HEK293 (cell line): Measurements from ENCODE around the gene ADK.

Experiments
- KLF10 ChIP-seq: fragments of 450-650 bp; IDR thresholded peaks from 2 replicates; pipeline ENCODE4 v1.5.1; 2018; ENCODE audit warnings: missing biosample characterization, mild to moderate bottlenecking, missing genetic modification characterization
- YY1 ChIP-seq: fragments of 450-650 bp; formaldehyde crosslinking; IDR thresholded peaks from 2 replicates; pipeline ENCODE4 v1.5.1; 2018; ENCODE audit warnings: missing biosample characterization, missing genetic modification characterization
- ZBTB8A ChIP-seq: fragments of 450-650 bp; formaldehyde crosslinking; IDR thresholded peaks from 2 replicates; pipeline ENCODE4 v1.5.1; 2016; ENCODE audit warnings: missing biosample characterization, missing genetic modification characterization
- ZFP37 ChIP-seq: fragments of 450-650 bp; formaldehyde crosslinking; IDR thresholded peaks from 2 replicates; pipeline ENCODE4 v1.5.1; 2016; ENCODE audit warnings: missing biosample characterization, missing genetic modification characterization
- ZNF16 ChIP-seq: fragments of 450-650 bp; formaldehyde crosslinking; IDR thresholded peaks from 2 replicates; pipeline ENCODE4 v1.5.1; 2016; ENCODE audit warnings: low read depth, missing biosample characterization, missing genetic modification characterization
- ZNF23 ChIP-seq: fragments of 450-650 bp; formaldehyde crosslinking; IDR thresholded peaks from 2 replicates; pipeline ENCODE4 v1.5.1; 2016; ENCODE audit warnings: missing biosample characterization, missing genetic modification characterization, borderline replicate concordance
- ZNF626 ChIP-seq: fragments of 450-650 bp; sonication (Bioruptor Pico); formaldehyde crosslinking; IDR thresholded peaks from 2 replicates; pipeline ENCODE4 v1.5.1; 2018; ENCODE audit warnings: missing biosample characterization, missing genetic modification characterization, inconsistent platforms
- TF ChIP-seq, protein P1 (sequence below): fragments of 450-650 bp; formaldehyde crosslinking; IDR thresholded peaks from 2 replicates; pipeline ENCODE4 v1.5.1; 2016; ENCODE audit warnings: missing biosample characterization, missing genetic modification characterization
- TF ChIP-seq, protein P2 (sequence below): fragments of 450-650 bp; formaldehyde crosslinking; IDR thresholded peaks from 2 replicates; pipeline ENCODE4 v1.5.1; 2016; ENCODE audit warnings: missing biosample characterization, missing genetic modification characterization
- TF ChIP-seq, protein P3 (sequence below): fragments of 450-650 bp; formaldehyde crosslinking; optimal IDR thresholded peaks from 2 replicates; pipeline ENCODE3; 2016; ENCODE audit warnings: missing biosample characterization, mild to moderate bottlenecking, missing genetic modification characterization

DNA sequence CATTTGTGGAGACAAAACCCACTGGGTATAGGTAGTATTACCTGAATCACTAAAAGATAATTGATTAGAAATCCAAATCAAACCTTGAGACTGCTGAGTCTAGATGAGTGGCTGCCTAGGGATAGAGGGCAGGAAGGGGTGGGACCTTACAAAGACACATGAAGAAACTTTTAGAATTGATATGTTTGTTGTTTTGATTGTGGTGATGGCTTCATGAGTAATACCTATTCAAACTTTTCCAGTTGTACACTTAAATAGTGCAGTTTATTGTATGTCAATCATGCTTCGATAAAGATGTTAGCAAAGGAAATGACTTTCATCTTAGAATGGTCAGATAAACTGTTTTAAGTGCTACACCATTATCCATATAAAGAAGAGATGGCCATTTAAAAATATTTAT, 486.7 kb downstream of the ADK start:
- TF ChIP-seq ZNF626 = no peak
- no peak for TF ChIP-seq ZNF16 (tag by site-specific recombination)
- no peak for TF ChIP-seq ZNF23 (tag by site-specific recombination)
- no peak for TF ChIP-seq YY1 (tag by site-specific recombination)
- no peak for TF ChIP-seq ZFP37 (tag by site-specific recombination)
- TF ChIP-seq, protein P1, sequence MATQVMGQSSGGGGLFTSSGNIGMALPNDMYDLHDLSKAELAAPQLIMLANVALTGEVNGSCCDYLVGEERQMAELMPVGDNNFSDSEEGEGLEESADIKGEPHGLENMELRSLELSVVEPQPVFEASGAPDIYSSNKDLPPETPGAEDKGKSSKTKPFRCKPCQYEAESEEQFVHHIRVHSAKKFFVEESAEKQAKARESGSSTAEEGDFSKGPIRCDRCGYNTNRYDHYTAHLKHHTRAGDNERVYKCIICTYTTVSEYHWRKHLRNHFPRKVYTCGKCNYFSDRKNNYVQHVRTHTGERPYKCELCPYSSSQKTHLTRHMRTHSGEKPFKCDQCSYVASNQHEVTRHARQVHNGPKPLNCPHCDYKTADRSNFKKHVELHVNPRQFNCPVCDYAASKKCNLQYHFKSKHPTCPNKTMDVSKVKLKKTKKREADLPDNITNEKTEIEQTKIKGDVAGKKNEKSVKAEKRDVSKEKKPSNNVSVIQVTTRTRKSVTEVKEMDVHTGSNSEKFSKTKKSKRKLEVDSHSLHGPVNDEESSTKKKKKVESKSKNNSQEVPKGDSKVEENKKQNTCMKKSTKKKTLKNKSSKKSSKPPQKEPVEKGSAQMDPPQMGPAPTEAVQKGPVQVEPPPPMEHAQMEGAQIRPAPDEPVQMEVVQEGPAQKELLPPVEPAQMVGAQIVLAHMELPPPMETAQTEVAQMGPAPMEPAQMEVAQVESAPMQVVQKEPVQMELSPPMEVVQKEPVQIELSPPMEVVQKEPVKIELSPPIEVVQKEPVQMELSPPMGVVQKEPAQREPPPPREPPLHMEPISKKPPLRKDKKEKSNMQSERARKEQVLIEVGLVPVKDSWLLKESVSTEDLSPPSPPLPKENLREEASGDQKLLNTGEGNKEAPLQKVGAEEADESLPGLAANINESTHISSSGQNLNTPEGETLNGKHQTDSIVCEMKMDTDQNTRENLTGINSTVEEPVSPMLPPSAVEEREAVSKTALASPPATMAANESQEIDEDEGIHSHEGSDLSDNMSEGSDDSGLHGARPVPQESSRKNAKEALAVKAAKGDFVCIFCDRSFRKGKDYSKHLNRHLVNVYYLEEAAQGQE (tag by site-specific recombination) = no peak
- TF ChIP-seq, protein P2, sequence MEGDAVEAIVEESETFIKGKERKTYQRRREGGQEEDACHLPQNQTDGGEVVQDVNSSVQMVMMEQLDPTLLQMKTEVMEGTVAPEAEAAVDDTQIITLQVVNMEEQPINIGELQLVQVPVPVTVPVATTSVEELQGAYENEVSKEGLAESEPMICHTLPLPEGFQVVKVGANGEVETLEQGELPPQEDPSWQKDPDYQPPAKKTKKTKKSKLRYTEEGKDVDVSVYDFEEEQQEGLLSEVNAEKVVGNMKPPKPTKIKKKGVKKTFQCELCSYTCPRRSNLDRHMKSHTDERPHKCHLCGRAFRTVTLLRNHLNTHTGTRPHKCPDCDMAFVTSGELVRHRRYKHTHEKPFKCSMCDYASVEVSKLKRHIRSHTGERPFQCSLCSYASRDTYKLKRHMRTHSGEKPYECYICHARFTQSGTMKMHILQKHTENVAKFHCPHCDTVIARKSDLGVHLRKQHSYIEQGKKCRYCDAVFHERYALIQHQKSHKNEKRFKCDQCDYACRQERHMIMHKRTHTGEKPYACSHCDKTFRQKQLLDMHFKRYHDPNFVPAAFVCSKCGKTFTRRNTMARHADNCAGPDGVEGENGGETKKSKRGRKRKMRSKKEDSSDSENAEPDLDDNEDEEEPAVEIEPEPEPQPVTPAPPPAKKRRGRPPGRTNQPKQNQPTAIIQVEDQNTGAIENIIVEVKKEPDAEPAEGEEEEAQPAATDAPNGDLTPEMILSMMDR (tag by site-specific recombination) = no peak
- no peak for TF ChIP-seq ZBTB8A
- no peak for TF ChIP-seq KLF10
- TF ChIP-seq, protein P3, sequence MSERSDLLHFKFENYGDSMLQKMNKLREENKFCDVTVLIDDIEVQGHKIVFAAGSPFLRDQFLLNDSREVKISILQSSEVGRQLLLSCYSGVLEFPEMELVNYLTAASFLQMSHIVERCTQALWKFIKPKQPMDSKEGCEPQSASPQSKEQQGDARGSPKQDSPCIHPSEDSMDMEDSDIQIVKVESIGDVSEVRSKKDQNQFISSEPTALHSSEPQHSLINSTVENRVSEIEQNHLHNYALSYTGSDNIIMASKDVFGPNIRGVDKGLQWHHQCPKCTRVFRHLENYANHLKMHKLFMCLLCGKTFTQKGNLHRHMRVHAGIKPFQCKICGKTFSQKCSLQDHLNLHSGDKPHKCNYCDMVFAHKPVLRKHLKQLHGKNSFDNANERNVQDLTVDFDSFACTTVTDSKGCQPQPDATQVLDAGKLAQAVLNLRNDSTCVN (tag by site-specific recombination) = no peak
